Fibroblast of pulmonary artery (primary cell): ENCODE results near the gene GHR.
A peak's percentile ranks its signal among the peaks of the same experiment; 100 is the strongest.

Source experiments
- DNase-seq: peaks from one replicate; pipeline ENCODE4 v3.0.0-alpha.2; 2010; ENCODE audit warnings: low read depth
- H3K4me3 ChIP-seq: replicated peaks from 2 replicates; pipeline ENCODE4 v1.5.1; 2011; ENCODE audit warnings: low read depth, mild to moderate bottlenecking, control low read depth, low read length, moderate library complexity
- CTCF ChIP-seq: IDR thresholded peaks from 2 replicates; pipeline ENCODE4 v1.5.1; 2011; ENCODE audit warnings: mild to moderate bottlenecking, control low read depth, low read length, inconsistent platforms; ENCODE audit errors: missing control alignments

The GHR gene

GRCh38 chr5:42423285-42424165, at the start of gene GHR:
Gene GHR (plus strand): TSS chr5:42423439. CDS start chr5:42565875, 142,436 bp downstream.
- peak; percentile 78 for TF ChIP-seq CTCF
- peak; percentile 94 for DNase-seq
- H3K4me3 ChIP-seq, result peak within 1 kb of the TSS; percentile 66

- DNase-seq, result no peak
- H3K4me3 ChIP-seq, result no peak overlapping the region
- no peak for TF ChIP-seq CTCF
Observed at GRCh38 chr5:42374679-42375273, 48.5 kb upstream of the GHR start.

- H3K4me3 ChIP-seq, result no peak overlapping the region
- peak; percentile 57 for DNase-seq
- no peak for TF ChIP-seq CTCF
Observed at GRCh38 chr5:42377496-42377895, 45.7 kb upstream of the GHR start.

GRCh38 chr5:42381973-42382372, 41.3 kb upstream of the GHR start:
- no peak overlapping the region for H3K4me3 ChIP-seq
- no peak for TF ChIP-seq CTCF
- DNase-seq, result no peak

GRCh38 chr5:42387563-42387962, 35.7 kb upstream of the GHR start:
- no peak overlapping the region for H3K4me3 ChIP-seq
- DNase-seq, result no peak
- no peak for TF ChIP-seq CTCF

- DNase-seq, result no peak
- no peak overlapping the region for H3K4me3 ChIP-seq
- TF ChIP-seq CTCF, result no peak
Observed at GRCh38 chr5:42390115-42390514, 33.1 kb upstream of the GHR start.
